Left ventricle myocardium inferior (tissue), 1 donor: ENCODE results near the gene OR6J1. TPM values are rescaled to one million over a fixed set of nuclear protein-coding genes. Genes with fewer than 3 reads are reported as not detected.

Experiments used
- DNase-seq: peaks from one replicate; pipeline ENCODE4 v3.0.0-alpha.2; 2020
- H3K27ac ChIP-seq: fragments of 200-600 bp; replicated peaks from 2 replicates; pipeline ENCODE4 v1.8.0; 2021
- H3K27me3 ChIP-seq: fragments of 200-600 bp; 2 replicates; pipeline ENCODE4 v1.8.0; 2021; ENCODE audit warnings: low read depth
- H3K36me3 ChIP-seq: fragments of 200-600 bp; 2 replicates; pipeline ENCODE4 v1.8.0; 2021
- H3K4me1 ChIP-seq: fragments of 200-600 bp; 2 replicates; pipeline ENCODE4 v1.8.0; 2021
- H3K4me3 ChIP-seq: fragments of 200-600 bp; 2 replicates; pipeline ENCODE4 v1.8.0; 2021; ENCODE audit warnings: mild to moderate bottlenecking, moderate library complexity
- H3K9me3 ChIP-seq: fragments of 200-600 bp; replicated peaks from 2 replicates; pipeline ENCODE4 v1.8.0; 2021
- CTCF ChIP-seq: fragments of 200-600 bp; IDR thresholded peaks from 2 replicates; pipeline ENCODE4 v1.8.0; 2021; ENCODE audit warnings: antibody characterized with exemption, mild to moderate bottlenecking, borderline replicate concordance
- intact Hi-C: fragments of 100-400 bp; cut with micrococcal nuclease; formaldehyde crosslinking; loops from one replicate; pipeline ENCODE4 v1.11.0; 2022
- total RNA-seq: library from RNA; stranded (reverse); fragmentation: NEBNext Ultra II Directional; extraction: Animal tissue kit (Norgen Biotek cat#: 25700); gene quantifications from one replicate; pipeline ENCODE4 v1.2.1, GENCODE V29; 2021
- donor health status: DM: no; HTN: yes; CAD: no; lungs with severe emphysema.

The OR6J1 gene
- total RNA-seq, 1 donor from 2014 or later = not detected

DNA sequence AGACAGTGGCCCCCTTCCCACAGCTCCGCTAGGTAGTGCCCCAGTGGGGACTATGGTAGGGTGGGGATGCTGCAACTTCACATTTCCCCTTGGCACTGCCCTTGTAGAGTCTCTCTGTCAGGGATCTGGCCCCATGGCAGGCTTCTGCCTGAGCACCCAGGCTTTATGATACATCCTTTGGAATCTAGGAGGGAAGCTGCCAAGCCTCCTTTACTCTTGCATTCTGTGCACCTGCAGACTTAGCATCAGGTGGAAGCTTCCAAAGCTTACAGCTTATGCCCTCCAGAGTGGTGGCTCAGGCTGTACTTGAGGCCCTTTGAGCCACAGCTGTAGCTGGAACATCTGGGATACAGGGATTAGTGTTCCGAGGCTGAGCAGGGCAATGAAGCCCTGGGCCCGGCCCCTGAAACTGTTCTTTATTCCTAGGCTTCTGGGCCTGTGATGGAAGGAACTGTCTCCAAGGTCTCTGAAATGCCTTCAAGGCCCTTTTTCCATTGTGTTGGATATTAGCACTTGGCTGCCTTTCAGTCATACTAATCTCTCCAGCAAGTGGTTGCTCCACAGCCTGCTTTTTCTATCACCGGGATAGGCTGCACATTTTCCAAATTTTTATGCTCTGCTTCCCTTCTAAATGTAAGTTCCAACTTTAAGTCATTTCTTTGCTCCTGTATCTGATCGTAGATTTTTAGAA lies 22.2 kb upstream of the OR6J1 start:
- H3K4me1 ChIP-seq = no peaks in the 10 kb centered on the region
- H3K4me3 ChIP-seq = no peak overlapping the region
- H3K27me3 ChIP-seq = no peaks in the 10 kb centered on the region
- intact Hi-C loops = no loop called here
- DNase-seq = no peak
- TF ChIP-seq CTCF = no peak
- H3K9me3 ChIP-seq = no peaks in the 10 kb centered on the region
- H3K36me3 ChIP-seq = no peaks in the 10 kb centered on the region
- no peak overlapping the region for H3K27ac ChIP-seq

DNA sequence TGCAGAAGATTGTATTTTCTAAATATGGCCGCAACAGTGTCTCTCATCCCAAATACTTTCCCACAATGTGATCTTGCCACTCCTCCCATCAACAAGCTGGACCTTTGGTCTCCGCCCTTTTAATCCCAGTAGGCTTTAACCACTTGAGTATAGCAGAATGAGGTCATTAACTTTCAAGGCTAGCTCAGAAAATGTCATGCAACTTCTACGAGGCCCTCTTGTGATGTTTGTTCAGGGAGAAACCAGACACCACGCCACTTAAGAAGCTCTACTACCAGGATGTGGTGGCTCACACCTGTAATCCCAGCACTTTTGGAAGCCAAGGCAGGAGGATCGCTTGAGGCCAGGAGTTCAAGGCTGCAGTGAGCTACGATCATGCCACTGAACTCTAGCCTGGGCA lies 20.1 kb upstream of the OR6J1 start:
- intact Hi-C loops = no loop called here
- Histone ChIP-seq H3K36me3 (no peaks in the 10 kb centered on the region), H3K9me3 (no peaks in the 10 kb centered on the region), H3K4me3 (no peak overlapping the region), H3K27ac (no peak overlapping the region), H3K4me1 (no peaks in the 10 kb centered on the region), H3K27me3 (no peaks in the 10 kb centered on the region)
- DNase-seq = no peak
- TF ChIP-seq CTCF = no peak

DNA sequence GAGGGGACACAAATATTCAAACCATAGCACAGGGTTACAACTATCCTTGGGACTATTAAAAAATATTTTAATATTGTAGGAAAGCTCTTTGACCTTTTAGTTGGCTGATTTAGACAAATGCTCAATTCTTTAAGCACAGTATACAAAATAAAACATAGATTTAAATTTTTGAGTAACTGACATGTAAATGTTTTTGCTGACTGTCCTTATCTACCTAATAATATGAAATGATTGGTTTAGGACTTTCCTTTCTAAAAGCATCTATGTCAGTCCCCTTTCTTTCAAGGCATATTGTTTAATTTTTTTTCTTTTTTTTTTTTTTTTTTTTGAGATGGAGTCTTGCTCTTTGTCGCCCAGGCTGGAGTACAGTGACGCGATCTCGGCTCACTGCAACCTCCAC lies 16.5 kb upstream of the OR6J1 start:
- Histone ChIP-seq H3K27ac (no peak overlapping the region), H3K9me3 (no peaks in the 10 kb centered on the region), H3K36me3 (no peaks in the 10 kb centered on the region), H3K4me3 (no peak overlapping the region), H3K27me3 (no peaks in the 10 kb centered on the region), H3K4me1 (peaks cover 8% of the 10 kb centered on the region)
- intact Hi-C loops = no loop called here
- no peak for DNase-seq
- no peak for TF ChIP-seq CTCF

GRCh38 chr14:22658946-22659345 lies 14.8 kb upstream of the OR6J1 start:
- Histone ChIP-seq H3K4me3 (no peak overlapping the region), H3K9me3 (no peaks in the 10 kb centered on the region), H3K27ac (no peak overlapping the region), H3K27me3 (no peaks in the 10 kb centered on the region), H3K36me3 (no peaks in the 10 kb centered on the region), H3K4me1 (peaks cover 8% of the 10 kb centered on the region)
- no peak for TF ChIP-seq CTCF
- intact Hi-C loops = loop anchor here (5.0 kb wide), 1 partner anchor 158 kb away; the partner anchor contains the start of gene SLC7A7
- DNase-seq = no peak

- H3K9me3 ChIP-seq = no peaks in the 10 kb centered on the region
- peaks cover 8% of the 10 kb centered on the region for H3K4me1 ChIP-seq
- H3K27me3 ChIP-seq = no peaks in the 10 kb centered on the region
- intact Hi-C loops = loop anchor here (5.0 kb wide), 1 partner anchor 159 kb away; the partner anchor contains the start of gene SLC7A7
- TF ChIP-seq CTCF = peak; percentile 52
- DNase-seq = no peak
- no peak overlapping the region for H3K27ac ChIP-seq
- no peaks in the 10 kb centered on the region for H3K36me3 ChIP-seq
- no peak overlapping the region for H3K4me3 ChIP-seq
These were observed 13.7 kb upstream of the OR6J1 start for GRCh38 chr14:22657861-22658260.
